BJ (cell line): ENCODE data around the gene SYT13. TPM values are rescaled to one million over a fixed set of nuclear protein-coding genes. Genes with fewer than 3 reads are reported as not detected.
"Not testable (repeated sequence)": the region's sequence is repeated elsewhere in the genome, so short reads cannot be mapped to it uniquely, and the experiment has no call there.

ENCODE experiments used
- CTCF ChIA-PET: fragments of 350-600 bp; formaldehyde crosslinking; extraction: SDS; loops from one replicate; lab custom pipeline; 2021; ENCODE audit warnings: antibody characterized with exemption, inconsistent platforms; lab: Yijun Ruan, JAX
- POLR2A ChIA-PET: fragments of 300-600 bp; sonication (Branson Sonifier 250); formaldehyde crosslinking; extraction: SDS; loops from one replicate; lab custom pipeline; 2021; ENCODE audit warnings: antibody characterized with exemption; lab: Charles Lee
- DNase-seq: peaks from one replicate; pipeline ENCODE4 v3.0.0-alpha.2; 2011; ENCODE audit warnings: low read depth
- H3K27me3 ChIP-seq: 2 replicates; pipeline ENCODE4 v1.6.0; 2011; ENCODE audit warnings: low read length; ENCODE audit not compliant: control insufficient read depth, insufficient read depth
- H3K36me3 ChIP-seq: 2 replicates; pipeline ENCODE4 v1.5.1; 2011; ENCODE audit warnings: low read length; ENCODE audit not compliant: control insufficient read depth, insufficient read depth
- H3K4me3 ChIP-seq: 2 replicates; pipeline ENCODE4 v1.5.1; 2011; ENCODE audit warnings: low read depth, mild to moderate bottlenecking, control low read depth, low read length
- polyA plus RNA-seq: library from polyadenylated mRNA; depleted of rRNA; stranded (reverse); fragments of >200 nt; gene quantifications from 2 replicates; pipeline ENCODE4 v1.2.3, GENCODE V29; 2011
- TF ChIP-seq, protein P1 (sequence below): IDR thresholded peaks from 2 replicates; pipeline ENCODE4 v1.5.1; 2011; ENCODE audit warnings: low read depth, mild to moderate bottlenecking, control low read depth, inconsistent platforms, low read length, moderate library complexity; ENCODE audit not compliant: insufficient read depth

SYT13 gene
- polyA plus RNA-seq, 1 experiment, result not detected

DNA sequence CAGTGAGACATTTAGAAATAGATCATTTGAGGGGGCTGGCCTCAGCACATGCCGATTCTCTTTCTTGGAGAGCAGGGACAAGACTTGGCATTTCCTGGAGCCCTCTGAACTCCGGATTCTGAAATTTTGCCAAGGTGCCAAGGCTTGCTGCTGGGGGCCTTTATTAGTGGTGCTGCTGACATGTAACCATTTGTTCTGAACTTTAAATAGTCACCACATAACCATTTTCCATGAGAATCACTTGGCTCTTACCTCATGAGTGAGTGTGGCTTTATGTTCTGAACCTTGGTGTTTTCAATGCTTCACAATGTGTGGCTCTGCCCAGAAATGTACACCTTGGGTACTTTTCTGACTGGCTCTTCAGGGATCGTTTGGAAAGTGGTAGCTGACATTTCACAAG lies 33.3 kb downstream of the SYT13 start:
- no peaks in the 10 kb centered on the region for H3K36me3 ChIP-seq
- ChIA-PET POLR2A (no interaction called here), CTCF (interaction anchor here (0.8 to 4.2 kb wide), 14 partner anchors 9 to 142 kb away, joined by 3 to 21 read pairs (median 4); no protein-coding TSS in a partner anchor)
- H3K27me3 ChIP-seq, result peaks cover 1% of the 10 kb centered on the region; the same call in 1 of the 2 replicates
- DNase-seq, result no peak
- H3K4me3 ChIP-seq, result no peak overlapping the region
- TF ChIP-seq, protein P1, sequence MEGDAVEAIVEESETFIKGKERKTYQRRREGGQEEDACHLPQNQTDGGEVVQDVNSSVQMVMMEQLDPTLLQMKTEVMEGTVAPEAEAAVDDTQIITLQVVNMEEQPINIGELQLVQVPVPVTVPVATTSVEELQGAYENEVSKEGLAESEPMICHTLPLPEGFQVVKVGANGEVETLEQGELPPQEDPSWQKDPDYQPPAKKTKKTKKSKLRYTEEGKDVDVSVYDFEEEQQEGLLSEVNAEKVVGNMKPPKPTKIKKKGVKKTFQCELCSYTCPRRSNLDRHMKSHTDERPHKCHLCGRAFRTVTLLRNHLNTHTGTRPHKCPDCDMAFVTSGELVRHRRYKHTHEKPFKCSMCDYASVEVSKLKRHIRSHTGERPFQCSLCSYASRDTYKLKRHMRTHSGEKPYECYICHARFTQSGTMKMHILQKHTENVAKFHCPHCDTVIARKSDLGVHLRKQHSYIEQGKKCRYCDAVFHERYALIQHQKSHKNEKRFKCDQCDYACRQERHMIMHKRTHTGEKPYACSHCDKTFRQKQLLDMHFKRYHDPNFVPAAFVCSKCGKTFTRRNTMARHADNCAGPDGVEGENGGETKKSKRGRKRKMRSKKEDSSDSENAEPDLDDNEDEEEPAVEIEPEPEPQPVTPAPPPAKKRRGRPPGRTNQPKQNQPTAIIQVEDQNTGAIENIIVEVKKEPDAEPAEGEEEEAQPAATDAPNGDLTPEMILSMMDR, result no peak

GRCh38 chr11:45252134-45252856 lies 33.8 kb downstream of the SYT13 start:
- Histone ChIP-seq H3K27me3 (peaks cover 1% of the 10 kb centered on the region; the same call in 1 of the 2 replicates), H3K36me3 (no peaks in the 10 kb centered on the region), H3K4me3 (no peak overlapping the region)
- no peak for DNase-seq
- ChIA-PET CTCF (interaction anchor here (0.6 to 4.2 kb wide), 15 partner anchors 9 to 142 kb away, joined by 3 to 21 read pairs (median 4); no protein-coding TSS in a partner anchor), POLR2A (no interaction called here)
- TF ChIP-seq, protein P1, result peak; percentile 60

- DNase-seq, result no peak
- Histone ChIP-seq H3K36me3 (no peaks in the 10 kb centered on the region), H3K4me3 (no peak overlapping the region), H3K27me3 (peaks cover 1% of the 10 kb centered on the region; the same call in 1 of the 2 replicates)
- POLR2A ChIA-PET, result interaction anchor here (0.5 kb wide), 1 partner anchor 12 kb away, joined by 3 read pairs; no protein-coding TSS in a partner anchor
- CTCF ChIA-PET, result interaction anchor here (0.9 to 4.2 kb wide), 4 partner anchors 11 to 140 kb away, joined by 3 to 21 read pairs (median 4); no protein-coding TSS in a partner anchor
- TF ChIP-seq, protein P1, result no peak
Measured at GRCh38 chr11:45250035-45250718, 36.0 kb downstream of the SYT13 start.

DNA sequence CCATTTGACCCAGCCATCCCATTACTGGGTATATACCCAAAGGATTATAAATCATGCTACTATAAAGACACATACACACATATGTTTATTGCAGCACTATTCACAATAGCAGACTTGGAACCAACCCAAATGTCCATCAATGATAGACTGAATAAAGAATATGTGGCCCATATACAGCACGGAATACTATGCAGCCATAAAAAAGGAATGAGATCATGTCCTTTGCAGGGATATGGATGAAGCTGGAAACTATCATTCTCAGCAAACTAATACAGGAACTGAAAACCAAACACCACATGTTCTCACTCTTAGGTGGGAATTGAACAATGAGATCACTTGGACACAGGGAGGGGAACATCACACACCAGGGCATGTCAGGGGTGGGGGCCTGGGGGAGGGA lies 36.8 kb downstream of the SYT13 start:
- POLR2A ChIA-PET, H3K4me3 ChIP-seq, H3K36me3 ChIP-seq, H3K27me3 ChIP-seq, DNase-seq: not testable (repeated sequence)
- CTCF ChIA-PET, result interaction anchor here (1.4 kb wide), 1 partner anchor 139 kb away, joined by 3 read pairs; no protein-coding TSS in a partner anchor

DNA sequence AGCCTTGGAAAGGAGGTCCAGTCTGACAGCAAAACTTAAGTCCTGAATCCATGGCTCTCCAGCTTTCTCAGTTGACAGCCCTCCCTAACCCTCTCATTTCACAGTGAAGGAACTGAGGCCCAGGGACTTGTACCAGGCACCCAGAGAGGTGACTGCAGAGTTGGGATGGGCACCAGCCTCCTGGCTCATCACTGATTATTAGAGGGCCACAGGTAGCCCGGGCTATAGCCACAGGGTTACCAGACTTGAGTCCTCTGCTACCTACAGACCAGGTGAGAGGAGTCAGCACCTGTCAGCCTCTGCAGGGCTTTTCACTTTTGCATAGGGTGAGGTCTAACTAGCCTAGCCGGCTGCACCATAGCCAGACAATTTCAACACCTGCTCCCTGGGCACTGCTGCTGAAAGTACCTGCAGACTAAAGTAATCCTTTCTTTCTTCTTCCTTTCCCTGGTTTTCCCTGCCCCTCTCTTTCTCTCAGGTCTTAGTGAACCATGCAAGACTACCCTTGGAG lies 37.6 kb downstream of the SYT13 start:
- POLR2A ChIA-PET, result no interaction called here
- H3K27me3 ChIP-seq, result peaks cover 1% of the 10 kb centered on the region; the same call in 1 of the 2 replicates
- H3K36me3 ChIP-seq, result no peaks in the 10 kb centered on the region
- CTCF ChIA-PET, result interaction anchor here (1.4 to 2.0 kb wide), 2 partner anchors 11 to 138 kb away, joined by 3 to 9 read pairs; no protein-coding TSS in a partner anchor
- H3K4me3 ChIP-seq, result no peak overlapping the region
- TF ChIP-seq, protein P1, result no peak
- no peak for DNase-seq
